DMS79 treated with DMSO at 0.1 percent for 48 hours (cell line): Measurements from ENCODE around the gene LZTS3.
A peak's percentile ranks its signal among the peaks of the same experiment; 100 is the strongest.
"Not testable (repeated sequence)": the region's sequence is repeated elsewhere in the genome, so short reads cannot be mapped to it uniquely, and the experiment has no call there.

Source experiments
- DNase-seq: peaks from one replicate; lab custom pipeline; 2025; lab: John Stamatoyannopoulos, UW

Gene LZTS3

DNA sequence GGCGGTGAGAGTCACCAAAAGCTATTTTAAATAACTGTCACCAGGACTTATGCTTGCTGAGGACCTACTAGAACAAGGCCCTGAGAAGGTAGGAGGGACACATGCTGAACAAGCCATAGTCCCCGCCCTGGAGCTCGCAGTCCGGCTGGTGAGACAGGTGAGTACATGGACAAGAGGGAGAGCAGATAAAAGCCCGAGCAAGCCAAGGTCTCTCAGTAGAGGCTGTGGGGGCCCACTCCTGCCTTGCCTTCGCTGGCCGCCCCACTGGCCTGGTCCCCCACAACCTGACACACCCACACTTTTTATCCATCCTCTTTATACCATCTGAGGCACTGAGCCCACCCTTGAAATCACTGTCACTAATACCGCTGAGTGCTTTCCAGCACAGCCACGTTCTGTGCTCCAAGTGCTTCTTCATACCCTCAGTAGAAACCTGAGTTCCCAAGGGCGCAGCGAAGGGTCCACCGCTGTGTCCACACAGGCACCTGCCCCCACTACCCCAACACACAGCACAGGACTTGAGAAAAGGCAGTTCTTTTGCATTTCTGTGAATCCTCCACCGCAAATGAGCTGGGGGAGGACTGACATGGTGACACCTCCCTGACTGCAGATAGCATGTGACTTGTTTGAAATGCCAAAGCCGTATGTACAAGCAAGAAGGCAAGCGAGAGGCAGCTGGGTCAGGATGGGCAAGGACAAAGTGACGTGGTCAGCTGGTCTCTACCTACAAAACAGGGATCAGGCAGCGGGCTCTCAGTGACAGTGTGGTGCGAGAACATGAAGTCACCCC, 19.1 kb upstream of the LZTS3 start:
- DNase-seq = no peak

DNA sequence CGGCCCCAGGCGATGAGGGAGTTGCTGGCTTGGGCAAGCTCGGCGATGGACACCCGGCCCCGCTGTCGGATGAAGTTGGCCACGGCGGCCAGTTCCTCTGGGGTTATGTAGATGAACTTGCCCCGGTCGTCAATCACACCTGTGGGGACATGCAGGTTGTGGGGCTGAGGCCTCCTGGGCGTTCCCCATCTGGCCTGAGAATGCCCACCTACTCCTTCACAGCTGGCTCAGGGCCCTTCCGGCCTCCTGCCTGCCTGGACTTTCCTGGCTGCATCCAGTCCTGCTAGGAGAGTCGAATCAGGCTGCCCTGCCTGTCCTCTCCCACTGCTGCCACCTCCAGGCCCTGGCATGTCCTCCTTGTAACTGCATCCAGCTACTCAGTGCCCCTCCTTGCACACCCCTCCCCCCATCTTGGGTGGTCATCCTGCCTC, 17.3 kb upstream of the LZTS3 start:
- DNase-seq = no peak

DNA sequence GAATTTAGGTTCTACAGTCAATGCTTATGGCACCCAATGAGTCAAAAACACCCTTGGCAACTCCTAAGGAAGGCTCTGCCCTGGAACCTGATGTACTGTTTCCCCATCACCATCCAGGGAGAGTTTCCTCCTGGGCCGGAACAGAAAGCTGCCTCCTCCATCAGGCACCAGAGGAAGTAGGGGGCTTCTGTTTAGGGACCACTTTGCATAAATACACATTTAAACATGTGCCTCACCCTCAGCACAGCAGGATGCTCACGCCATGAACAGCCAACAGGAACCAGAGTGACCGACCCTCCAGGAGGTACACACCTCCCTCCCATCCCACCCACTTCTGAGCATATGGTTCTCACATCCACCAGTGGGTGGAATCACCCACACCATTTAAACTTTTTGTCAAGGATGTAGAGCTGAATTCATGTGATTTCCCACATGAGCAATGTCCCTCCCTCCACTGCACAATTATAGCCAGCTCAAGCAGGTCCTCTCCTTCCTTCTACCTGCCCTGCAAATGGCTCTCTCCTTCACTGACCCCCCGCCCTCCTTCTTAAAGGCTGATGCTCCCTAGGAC, 16.3 kb upstream of the LZTS3 start:
- no peak for DNase-seq

DNA sequence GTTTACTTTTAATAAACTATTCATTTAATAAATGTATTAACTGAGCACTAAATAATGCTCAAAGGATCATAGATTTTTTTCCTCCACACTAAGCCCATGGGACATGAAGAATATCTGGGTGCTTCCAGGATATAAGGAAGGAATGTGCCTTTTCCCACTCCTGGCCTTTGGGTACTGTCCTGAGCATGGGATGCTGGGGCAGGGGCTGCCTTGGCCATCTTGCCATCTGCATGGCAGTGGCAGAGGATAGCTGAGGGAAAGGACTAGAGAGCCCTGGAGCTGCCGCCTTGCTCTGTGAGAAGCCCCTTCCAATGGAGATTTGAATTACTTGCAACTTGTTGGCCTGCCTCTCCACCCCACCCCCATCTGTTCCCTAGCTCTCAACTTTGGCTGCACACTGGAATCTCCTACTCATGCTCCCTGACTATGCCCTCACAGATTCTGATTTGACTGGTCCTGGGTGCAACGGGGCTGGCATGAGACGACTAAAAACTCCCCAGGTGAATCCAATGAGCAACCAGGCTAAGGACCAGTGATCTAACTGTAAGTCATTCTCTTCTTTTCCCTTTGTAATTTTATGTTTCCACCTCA, 15.6 kb upstream of the LZTS3 start:
- no peak for DNase-seq

DNA sequence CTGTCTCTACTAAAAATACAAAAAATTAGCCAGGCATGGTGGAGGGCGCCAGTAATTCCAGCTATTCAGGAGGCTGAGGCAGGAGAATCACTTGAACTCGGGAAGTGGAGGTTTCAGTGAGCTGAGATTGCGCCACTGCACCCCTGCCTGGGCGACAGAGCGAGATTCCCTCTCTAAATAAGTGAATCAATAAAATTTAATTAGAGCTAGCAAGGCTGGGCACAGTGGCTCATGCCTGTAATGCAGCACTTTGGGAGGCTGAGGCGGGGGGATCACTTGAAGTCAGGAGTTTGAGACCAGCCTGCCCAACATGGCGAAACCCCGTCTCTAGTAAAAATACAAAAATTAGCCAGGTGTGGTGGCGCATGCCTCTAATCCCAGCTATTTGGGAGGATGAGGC, 14.5 kb upstream of the LZTS3 start:
- not testable (repeated sequence) for DNase-seq

DNA sequence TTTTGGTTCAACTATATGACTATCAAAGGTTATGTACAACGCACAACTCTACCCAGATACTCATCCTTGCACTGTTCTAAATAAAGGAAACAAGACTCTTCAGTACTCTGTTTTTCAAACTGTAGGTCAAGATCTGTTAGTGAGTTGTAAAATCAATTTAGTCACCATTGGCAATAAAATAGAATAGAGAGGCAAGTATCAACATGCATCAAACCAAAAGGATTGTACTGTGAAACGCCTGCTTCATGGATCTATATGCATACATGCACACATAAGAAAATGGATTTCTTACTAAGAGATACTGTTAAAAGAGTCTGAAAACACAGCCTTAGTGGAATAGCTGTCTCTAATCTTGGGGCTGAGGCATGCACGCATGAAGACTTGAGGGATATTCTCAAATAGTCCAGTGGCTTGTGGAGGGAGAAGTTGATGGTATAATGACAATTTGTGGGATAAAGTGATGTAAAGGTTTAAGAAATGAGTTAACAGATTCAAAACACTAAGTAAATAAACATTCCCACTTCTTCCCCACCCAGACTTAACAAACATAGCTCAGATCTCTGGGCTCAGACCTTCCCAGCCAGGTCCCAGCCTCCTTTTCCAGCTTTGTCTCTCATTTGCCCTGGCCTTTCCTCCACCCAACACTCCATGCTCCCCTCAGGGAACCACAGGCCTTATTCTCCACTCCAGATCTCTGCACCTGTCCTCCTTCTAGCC, 10.7 kb upstream of the LZTS3 start:
- DNase-seq = no peak

DNA sequence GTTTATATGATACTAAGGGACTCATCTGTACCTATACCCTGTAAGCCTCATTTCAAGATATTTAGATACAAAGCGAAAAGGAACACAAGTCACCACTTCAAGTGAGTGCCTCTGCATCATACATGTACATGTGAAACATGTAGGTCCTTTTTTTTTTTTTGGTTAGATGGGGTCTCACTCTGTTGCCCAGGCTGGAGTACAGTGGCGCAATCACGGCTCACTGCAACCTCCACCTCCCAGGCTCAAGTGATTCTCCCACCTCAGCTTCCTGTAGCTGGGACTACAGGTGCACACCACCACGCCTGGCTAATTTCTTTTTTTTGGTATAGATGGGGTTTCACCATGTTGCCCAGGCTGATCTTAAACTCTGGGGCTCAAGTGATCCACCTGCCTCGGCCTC, 9.1 kb upstream of the LZTS3 start:
- DNase-seq = not testable (repeated sequence)

DNA sequence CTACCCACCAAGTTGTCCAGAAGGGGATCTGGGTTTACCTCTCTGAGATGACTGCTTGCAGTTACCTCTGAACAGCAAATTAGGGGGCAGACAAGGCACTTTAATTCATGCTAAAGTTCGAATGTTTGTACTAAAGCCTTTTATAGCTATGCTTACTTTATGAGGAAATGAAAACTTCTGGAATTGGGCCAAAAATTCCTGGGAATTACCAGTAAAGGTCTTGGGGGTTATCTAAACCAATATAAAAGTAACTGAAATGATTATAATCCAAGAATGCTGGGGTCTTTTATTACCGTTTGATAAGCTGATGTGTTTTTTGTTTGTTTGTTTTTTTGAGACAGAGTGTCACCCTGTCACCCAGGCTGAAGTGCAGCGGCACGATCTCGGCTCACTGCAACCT, 7.9 kb upstream of the LZTS3 start:
- DNase-seq = no peak

DNA sequence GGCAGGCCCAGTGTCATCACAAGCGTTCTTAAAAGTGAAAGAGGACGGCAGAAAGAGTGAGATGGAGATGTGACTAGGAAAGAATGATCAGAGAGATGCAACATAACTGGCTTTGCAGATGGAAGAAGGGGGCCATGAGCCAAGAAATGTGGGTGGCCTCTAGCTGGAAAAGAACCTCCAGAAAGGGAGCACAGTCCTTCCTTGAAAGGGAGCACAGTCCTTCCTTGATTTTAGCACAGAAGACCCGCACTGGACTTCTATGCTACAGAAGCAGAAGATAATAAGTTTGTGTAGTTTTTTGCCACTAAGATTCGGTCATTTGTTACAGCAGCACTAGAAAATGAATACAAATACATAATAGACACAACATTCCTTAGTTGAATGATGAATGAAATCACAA, 7.0 kb upstream of the LZTS3 start:
- DNase-seq = no peak

DNA sequence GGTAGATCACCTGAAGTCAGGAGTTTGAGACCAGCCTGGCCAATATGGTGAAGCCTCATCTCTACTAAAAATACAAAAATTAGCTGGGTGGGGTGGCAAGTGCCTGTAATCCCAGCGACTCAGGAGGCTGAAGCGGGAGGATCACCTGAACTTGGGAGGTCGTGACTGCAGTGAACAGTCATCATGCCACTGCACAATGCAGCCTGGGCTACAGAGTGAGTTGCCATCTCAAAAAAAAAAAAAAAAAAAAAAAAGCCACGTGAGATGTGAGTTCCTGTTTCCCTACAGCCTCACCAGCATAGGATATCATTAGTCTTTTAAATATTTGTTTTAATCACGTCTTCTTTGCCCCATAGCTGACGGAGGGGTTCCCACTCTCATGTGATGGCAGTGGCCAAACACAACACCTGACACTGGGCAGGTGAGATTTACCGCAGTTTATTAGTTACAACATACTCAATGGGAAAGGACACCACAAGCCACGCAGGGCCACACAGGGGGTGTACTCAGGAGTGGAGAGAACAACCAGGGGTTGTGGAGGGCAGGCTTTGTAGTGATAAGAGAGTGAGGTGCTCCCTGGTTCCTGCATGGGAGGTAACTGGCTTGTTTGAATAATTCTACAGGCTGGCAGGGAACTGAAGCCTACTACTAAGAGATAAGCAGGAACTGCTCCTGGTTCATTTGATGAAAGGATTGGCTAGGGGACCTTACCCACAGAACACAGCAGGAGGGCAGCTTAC, 4.6 kb upstream of the LZTS3 start:
- DNase-seq = no peak

DNA sequence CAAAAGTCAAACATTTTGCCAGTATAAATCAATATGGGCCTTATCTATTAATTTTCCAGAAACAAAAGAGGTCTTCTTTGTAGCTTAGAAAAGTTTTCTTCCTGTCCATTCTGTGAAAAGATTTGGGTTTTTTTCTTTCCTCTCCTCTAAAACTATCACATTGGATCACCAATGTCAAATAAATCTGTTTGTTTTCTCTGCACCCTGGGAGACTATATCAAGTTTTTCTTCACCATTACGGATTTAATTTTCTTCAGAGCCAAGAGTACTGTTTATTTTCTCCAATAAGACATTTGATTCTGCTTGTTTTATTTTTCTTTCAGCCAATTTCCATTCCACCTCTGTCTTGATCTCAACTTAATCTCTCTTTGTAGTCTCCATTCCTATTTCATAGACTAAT, 1.9 kb upstream of the LZTS3 start:
- no peak for DNase-seq

DNA sequence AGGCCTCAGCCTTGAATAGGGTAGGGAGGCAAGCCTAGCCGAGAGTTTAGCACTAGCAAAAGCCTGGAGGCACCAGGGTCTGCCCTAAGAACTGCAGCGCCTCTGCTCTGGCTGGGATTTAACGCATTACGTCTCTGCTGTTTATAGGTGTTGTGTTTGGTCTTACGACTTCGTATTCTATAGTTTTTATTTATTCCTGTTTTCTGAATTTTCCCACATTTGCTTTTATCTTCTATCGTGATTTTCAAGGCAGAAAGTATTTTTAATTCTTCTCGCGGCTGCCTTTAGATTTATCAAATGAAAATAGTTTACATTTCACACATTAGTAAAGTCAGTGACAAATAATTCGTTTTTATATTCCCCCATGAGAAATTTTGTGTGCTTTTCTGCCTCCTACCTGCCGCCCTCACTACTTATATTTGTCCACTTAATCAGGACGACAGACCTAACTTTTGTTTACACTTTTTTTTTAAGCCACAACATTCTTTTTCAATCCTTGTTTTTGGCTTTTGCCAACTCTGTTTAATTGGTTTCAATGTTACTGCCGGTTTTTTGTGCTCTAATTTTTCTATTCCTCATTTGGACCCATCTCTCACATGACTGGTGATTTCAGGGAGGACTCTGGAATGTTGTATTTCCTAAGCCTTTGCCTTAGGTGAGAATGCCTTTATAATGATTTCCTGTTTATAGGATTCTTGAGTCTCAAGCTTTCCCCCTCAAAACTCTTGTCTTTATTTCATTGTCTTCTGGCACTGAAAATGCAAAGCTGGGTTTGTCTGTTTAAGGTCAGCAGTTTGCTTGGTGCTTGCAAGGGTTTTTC, 1.3 kb upstream of the LZTS3 start:
- no peak for DNase-seq

DNA sequence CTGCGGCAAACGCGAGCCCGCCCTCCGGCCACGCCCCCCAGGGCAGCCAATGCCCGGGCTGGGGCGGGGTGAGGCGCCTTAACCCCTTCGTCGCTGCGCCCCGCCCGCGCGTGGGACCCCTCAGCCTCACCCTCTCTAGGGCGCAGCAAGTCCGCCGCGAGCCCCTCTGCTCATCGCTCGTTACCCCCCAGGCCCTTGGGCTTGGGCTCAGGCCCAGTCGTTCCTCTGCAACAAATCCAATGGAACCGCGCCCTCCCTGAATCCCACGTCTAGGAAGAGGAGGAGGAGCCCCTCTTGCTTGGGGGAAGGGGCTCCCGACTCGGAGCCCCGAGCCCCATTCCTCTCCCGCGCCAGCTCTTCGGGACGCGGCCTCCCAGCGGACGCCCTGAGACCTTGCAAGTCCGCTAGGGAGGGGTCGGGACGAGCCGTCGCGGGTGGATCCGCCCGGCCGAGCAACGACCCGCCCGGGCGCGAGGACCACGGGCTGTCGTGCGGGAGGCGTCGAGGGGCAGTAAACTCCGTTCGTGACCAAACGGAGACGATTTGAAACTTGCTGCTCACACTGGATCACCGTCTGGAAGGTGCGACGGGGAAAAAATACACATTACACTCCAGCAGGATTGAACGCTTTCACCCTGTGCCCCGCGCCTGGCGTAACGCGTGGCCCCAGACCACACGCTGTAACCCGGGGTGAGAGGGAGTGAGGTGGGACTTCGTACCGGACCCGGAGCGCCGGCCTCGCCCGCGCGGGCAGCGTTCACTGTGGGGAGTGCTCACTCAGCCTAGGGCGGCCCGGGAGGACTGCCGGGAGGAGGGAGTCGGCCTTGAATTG, 477 bp upstream of the LZTS3 start:
- peak; percentile 63 for DNase-seq

DNA sequence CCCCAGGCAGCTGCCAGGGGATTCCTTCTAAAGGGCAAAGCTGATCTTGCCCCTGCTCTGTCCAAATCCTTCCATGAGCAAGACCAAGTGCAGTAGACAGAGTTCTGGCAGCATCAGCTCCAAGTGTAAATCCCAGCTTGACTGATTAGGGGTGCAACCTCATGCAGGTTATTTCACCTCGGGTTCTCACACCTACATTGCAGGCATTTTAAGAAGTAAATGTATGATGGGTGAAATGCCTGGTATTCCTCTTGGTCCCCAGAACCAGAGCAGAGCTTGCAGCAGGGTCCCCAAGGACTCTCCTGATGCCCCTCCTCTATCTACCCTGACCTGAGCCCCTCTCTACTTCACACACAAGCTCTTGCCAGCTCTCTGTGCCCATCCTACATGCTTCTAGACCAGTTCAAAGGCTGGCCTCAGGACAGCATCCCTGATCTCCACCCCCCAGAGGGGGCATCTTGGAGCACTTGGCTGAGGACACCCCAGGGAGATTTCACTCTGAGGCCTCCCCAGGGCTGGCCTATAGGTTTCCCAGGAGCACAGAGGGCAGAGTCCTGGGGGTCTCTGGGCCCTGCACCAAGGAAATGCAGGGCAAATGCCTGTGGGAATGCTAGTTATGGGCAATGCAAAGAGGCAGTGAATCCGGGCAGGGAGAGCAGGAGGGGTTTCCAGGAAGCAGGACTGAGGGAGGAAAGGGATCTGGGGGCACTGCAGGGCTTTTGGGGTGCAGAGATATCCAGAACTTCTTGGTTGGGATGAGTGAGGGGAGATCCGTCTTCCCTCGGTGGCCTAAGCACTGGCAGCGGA, 1.0 kb downstream of the LZTS3 start:
- no peak for DNase-seq

DNA sequence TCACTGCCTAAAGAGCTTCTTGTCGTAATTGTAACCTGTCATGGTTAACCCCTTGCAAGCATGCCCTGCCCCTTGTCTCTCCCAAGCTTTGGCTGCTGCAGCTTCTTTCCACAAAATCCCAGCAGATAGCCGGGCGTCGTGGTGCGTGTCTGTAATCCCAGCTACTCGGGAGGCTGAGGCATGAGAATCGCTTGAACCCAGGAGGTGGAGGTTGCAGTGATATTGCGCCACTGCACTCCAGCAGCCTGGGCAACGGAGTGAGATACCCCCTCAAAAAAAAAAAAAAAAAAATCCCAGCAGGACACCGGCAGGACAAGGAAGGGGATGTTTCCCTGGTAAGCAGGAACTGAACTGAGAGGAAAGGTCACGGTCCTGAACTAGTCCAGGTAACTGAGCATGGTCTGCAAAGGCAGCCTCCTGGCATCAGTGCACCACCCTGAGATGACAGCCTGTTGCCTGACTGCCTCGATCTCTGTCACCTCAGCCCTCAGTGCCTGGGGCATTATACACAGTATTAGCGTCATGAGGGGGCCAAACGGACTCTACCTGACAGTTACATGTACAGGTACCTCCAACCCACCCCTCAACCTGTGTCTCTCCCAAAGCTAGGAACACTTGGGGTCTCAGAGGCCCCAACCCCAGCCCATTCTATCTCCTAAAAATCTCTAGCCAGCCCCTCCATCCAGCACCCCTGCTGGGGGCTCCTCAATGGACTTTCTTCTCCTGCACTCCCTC, 1.8 kb downstream of the LZTS3 start:
- DNase-seq = no peak

DNA sequence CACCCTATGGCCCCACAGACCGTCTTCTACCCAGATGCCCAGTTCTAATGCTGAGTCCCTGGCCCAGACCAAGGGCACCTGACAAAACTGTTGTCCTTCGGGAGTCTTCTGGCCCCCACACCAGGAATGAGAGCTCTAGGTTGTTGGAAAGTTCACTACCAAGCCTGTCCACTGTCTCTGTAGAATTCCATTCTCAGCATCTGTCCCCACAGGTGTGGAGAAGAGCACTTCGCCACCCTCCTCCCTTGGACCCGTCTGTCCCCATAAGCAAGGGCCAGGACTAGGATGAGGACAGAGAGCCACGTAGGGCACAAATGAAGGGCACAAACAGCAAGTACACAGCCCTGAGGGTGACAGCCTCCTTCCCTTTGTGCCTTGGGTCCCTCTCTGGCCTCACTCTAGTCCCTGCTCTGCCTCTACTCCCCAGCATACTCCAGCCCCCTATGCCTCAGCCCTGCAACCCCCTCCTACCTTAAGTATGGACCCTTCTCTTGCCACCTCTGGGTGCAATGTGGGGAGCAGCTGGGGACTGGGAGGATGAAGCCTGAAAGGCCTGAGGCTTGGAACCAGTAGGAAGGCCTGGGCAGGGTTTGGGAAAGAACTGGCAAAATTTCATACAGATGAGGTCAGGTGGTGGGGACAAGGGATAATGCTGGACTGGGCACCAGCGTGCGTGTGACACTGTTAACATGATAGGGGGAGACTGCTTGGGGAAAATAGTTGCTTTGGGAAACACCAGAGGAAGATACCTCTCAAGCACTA, 4.3 kb downstream of the LZTS3 start:
- no peak for DNase-seq

DNA sequence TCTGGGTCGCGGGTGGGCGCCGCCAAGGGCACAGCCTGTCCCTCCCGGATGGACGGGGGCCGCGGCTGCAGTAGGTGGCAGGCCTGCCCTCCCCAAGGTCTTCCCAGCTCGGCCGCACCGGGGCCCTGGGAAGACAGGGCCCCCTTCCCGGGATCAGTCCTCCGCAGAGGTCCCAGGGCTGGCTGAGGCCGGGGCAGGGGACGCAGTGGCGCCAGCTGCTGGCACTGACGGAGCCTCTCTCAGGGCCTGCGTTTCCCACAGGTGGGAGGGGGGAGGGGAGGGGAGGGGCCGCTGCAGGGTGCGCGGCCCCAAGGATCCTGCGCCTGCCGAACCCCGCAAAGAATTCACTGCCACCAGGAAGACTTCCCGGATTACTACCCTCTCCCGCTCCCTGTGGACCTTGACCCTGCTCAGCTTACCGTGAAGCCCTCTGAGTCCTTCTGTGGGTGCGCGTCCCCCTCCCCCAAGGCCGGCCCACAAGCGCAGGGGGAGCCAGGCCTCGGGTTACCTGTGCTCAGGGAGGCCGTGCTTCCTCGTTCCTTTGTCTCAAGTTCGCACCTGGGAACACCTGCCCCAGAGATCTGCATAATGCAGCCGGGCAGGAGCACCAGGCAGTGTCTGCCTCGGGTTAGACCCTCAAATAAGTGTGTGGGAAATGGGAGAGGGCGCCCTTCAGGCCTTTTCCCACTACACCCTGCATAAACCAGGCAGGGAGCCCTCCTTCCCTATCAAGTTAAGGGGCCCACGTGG, 5.1 kb downstream of the LZTS3 start:
- no peak for DNase-seq
